Measurements from ENCODE around the gene CD300H. TPM values are rescaled to one million over a fixed set of nuclear protein-coding genes. Genes with fewer than 3 reads are reported as not detected.
"Not testable (repeated sequence)": the region's sequence is repeated elsewhere in the genome, so short reads cannot be mapped to it uniquely, and the experiment has no call there.

CD300H gene
- total RNA-seq, 1 experiment from 2014 or later: not detected

- no TSS peak for BruUV-seq (replicated peaks)
- H3K27ac ChIP-seq (ENCODE audit: low read depth, low read length, poor library complexity, severe bottlenecking): no peak overlapping the region
- H3K9me3 ChIP-seq (ENCODE audit: low read depth, low read length, poor library complexity, severe bottlenecking): no peaks in the 10 kb centered on the region
- H3K36me3 ChIP-seq (ENCODE audit: insufficient read depth, low read length, poor library complexity, severe bottlenecking): no peaks in the 10 kb centered on the region
- no peak for DNase-seq (ENCODE audit: low spot score)
- H3K4me3 ChIP-seq (ENCODE audit: low read depth, low read length, poor library complexity, severe bottlenecking): no peak overlapping the region
- intact Hi-C loops (cut with micrococcal nuclease; ENCODE audit: unreplicated experiment): no loop called here
- POLR2A ChIA-PET (ENCODE audit: low non-redundant PET): interaction anchor here (0.6 kb wide), 1 partner anchor 323 kb away, joined by 3 read pairs; no protein-coding TSS in a partner anchor
- no peak for TF ChIP-seq EZH2 (IDR thresholded peaks at IDR 0.05; ENCODE audit: borderline replicate concordance, low read depth, low read length, poor library complexity, severe bottlenecking)
- no peak for TF ChIP-seq CTCF (conservative IDR thresholded peaks at IDR 0.05; ENCODE audit: low read depth, low read length)
- no peaks in the 10 kb centered on the region for H3K4me1 ChIP-seq (ENCODE audit: insufficient read depth, low read length, poor library complexity, severe bottlenecking)
- H3K27me3 ChIP-seq (replicated peaks; ENCODE audit: insufficient read depth, low read depth, low read length, poor library complexity): peaks cover 23% of the 10 kb centered on the region
- CTCF ChIA-PET: no interaction called here
Measured at GRCh38 chr17:74574489-74575142, 7.3 kb upstream of the CD300H start.

- H3K9me3 ChIP-seq (ENCODE audit: low read depth, low read length, poor library complexity, severe bottlenecking); H3K27ac ChIP-seq (ENCODE audit: low read depth, low read length, poor library complexity, severe bottlenecking); DNase-seq (ENCODE audit: low spot score); CTCF ChIA-PET; intact Hi-C loops (cut with micrococcal nuclease; ENCODE audit: unreplicated experiment); POLR2A ChIA-PET (ENCODE audit: low non-redundant PET); H3K4me1 ChIP-seq (ENCODE audit: insufficient read depth, low read length, poor library complexity, severe bottlenecking); H3K4me3 ChIP-seq (ENCODE audit: low read depth, low read length, poor library complexity, severe bottlenecking); BruUV-seq (replicated peaks); H3K36me3 ChIP-seq (ENCODE audit: insufficient read depth, low read length, poor library complexity, severe bottlenecking): not testable (repeated sequence)
- H3K27me3 ChIP-seq (replicated peaks; ENCODE audit: insufficient read depth, low read depth, low read length, poor library complexity): peaks cover 23% of the 10 kb centered on the region
Measured at GRCh38 chr17:74573635-74574034, 6.3 kb upstream of the CD300H start.

GRCh38 chr17:74573169-74573568, 5.9 kb upstream of the CD300H start:
- Histone ChIP-seq H3K27me3 (replicated peaks; ENCODE audit: insufficient read depth, low read depth, low read length, poor library complexity) (peaks cover 23% of the 10 kb centered on the region), H3K27ac (ENCODE audit: low read depth, low read length, poor library complexity, severe bottlenecking) (no peak overlapping the region), H3K4me3 (ENCODE audit: low read depth, low read length, poor library complexity, severe bottlenecking) (no peak overlapping the region), H3K9me3 (ENCODE audit: low read depth, low read length, poor library complexity, severe bottlenecking) (no peaks in the 10 kb centered on the region), H3K4me1 (ENCODE audit: insufficient read depth, low read length, poor library complexity, severe bottlenecking) (no peaks in the 10 kb centered on the region), H3K36me3 (ENCODE audit: insufficient read depth, low read length, poor library complexity, severe bottlenecking) (no peaks in the 10 kb centered on the region)
- no peak for TF ChIP-seq EZH2 (IDR thresholded peaks at IDR 0.05; ENCODE audit: borderline replicate concordance, low read depth, low read length, poor library complexity, severe bottlenecking)
- TF ChIP-seq CTCF (conservative IDR thresholded peaks at IDR 0.05; ENCODE audit: low read depth, low read length): no peak
- POLR2A ChIA-PET (ENCODE audit: low non-redundant PET): no interaction called here
- CTCF ChIA-PET: no interaction called here
- DNase-seq (ENCODE audit: low spot score): no peak
- no TSS peak for BruUV-seq (replicated peaks)
- intact Hi-C loops (cut with micrococcal nuclease; ENCODE audit: unreplicated experiment): no loop called here

GRCh38 chr17:74571621-74572270, 4.4 kb upstream of the CD300H start:
- POLR2A ChIA-PET (ENCODE audit: low non-redundant PET): no interaction called here
- no peak for TF ChIP-seq EZH2 (IDR thresholded peaks at IDR 0.05; ENCODE audit: borderline replicate concordance, low read depth, low read length, poor library complexity, severe bottlenecking)
- TF ChIP-seq CTCF (conservative IDR thresholded peaks at IDR 0.05; ENCODE audit: low read depth, low read length): no peak
- CTCF ChIA-PET: no interaction called here

More at GRCh38 chr17:74571621-74572270, 4.4 kb upstream of the CD300H start:
- no peaks in the 10 kb centered on the region for H3K36me3 ChIP-seq (ENCODE audit: insufficient read depth, low read length, poor library complexity, severe bottlenecking)
- H3K4me1 ChIP-seq (ENCODE audit: insufficient read depth, low read length, poor library complexity, severe bottlenecking): no peaks in the 10 kb centered on the region
- intact Hi-C loops (cut with micrococcal nuclease; ENCODE audit: unreplicated experiment): no loop called here
- no peak overlapping the region for H3K4me3 ChIP-seq (ENCODE audit: low read depth, low read length, poor library complexity, severe bottlenecking)
- H3K9me3 ChIP-seq (ENCODE audit: low read depth, low read length, poor library complexity, severe bottlenecking): no peaks in the 10 kb centered on the region
- no peak overlapping the region for H3K27ac ChIP-seq (ENCODE audit: low read depth, low read length, poor library complexity, severe bottlenecking)
- H3K27me3 ChIP-seq (replicated peaks; ENCODE audit: insufficient read depth, low read depth, low read length, poor library complexity): peaks cover 23% of the 10 kb centered on the region
- no TSS peak for BruUV-seq (replicated peaks)
- no peak for DNase-seq (ENCODE audit: low spot score)
